NT2/D1 (cell line): ENCODE measurements around the gene ABCA4.
"Not testable (repeated sequence)": the region's sequence is repeated elsewhere in the genome, so short reads cannot be mapped to it uniquely, and the experiment has no call there.

Experiments
- DNase-seq: peaks from one replicate; pipeline ENCODE4 v3.0.0-alpha.2; 2011; ENCODE audit warnings: low read depth, low spot score
- H3K27me3 ChIP-seq: 2 replicates; pipeline ENCODE4 v1.6.0; 2011; ENCODE audit warnings: mild to moderate bottlenecking; ENCODE audit not compliant: insufficient read length, insufficient read depth
- H3K36me3 ChIP-seq: 2 replicates; pipeline ENCODE4 v1.6.1; 2011; ENCODE audit warnings: mild to moderate bottlenecking, low read length, mixed read lengths; ENCODE audit not compliant: insufficient read depth, insufficient read length
- H3K4me1 ChIP-seq: 2 replicates; pipeline ENCODE4 v1.5.1; 2011; ENCODE audit not compliant: insufficient read depth, insufficient read length
- H3K4me3 ChIP-seq: 2 replicates; pipeline ENCODE4 v1.5.1; 2011; ENCODE audit warnings: low read depth; ENCODE audit not compliant: insufficient read length
- H3K9ac ChIP-seq: 2 replicates; pipeline ENCODE4 v1.6.0; 2011; ENCODE audit warnings: low read depth; ENCODE audit not compliant: insufficient read length
- H3K9me3 ChIP-seq: 2 replicates; pipeline ENCODE4 v1.5.1; 2011; ENCODE audit warnings: mild to moderate bottlenecking, low read length; ENCODE audit not compliant: insufficient read depth
- SUZ12 ChIP-seq: IDR thresholded peaks from 2 replicates; pipeline ENCODE4 v1.6.1; 2011; ENCODE audit not compliant: insufficient read length, insufficient read depth; ENCODE audit errors: extremely low read depth
- YY1 ChIP-seq: IDR thresholded peaks from 2 replicates; pipeline ENCODE4 v1.6.1; 2011; ENCODE audit not compliant: insufficient read length, insufficient read depth
- ZNF274 ChIP-seq: IDR thresholded peaks from 2 replicates; pipeline ENCODE4 v1.6.1; 2011; ENCODE audit warnings: mild to moderate bottlenecking, low read depth, low read length

ABCA4 gene

DNA sequence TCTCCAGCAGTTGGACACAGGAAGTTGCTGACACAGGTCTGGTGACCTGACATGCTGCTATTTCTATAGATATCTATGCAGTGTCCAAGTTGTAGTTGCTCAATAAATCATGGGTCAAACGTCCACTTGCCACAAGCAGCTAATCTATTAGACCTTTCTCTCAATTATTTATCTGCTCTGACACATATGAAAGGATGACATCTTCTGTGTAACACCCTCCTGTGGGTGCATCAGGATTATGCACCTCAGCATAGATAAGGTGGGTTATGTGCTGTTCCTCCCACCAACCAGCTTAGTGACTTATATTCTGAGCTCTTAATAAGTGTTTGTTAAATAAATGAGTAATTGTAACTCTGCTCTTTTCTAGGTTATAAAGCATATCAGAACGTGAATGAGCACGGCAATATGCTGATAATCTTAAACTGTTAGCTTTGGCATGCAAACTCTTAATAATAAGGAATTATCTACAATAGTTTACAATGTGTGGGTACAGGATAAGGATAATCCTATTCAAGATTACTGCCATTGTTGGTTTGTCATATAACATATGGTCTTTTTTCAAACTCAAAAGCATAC, 121.0 kb downstream of the ABCA4 start:
- TF ChIP-seq SUZ12 (no peak), ZNF274 (no peak), YY1 (no peak)

DNA sequence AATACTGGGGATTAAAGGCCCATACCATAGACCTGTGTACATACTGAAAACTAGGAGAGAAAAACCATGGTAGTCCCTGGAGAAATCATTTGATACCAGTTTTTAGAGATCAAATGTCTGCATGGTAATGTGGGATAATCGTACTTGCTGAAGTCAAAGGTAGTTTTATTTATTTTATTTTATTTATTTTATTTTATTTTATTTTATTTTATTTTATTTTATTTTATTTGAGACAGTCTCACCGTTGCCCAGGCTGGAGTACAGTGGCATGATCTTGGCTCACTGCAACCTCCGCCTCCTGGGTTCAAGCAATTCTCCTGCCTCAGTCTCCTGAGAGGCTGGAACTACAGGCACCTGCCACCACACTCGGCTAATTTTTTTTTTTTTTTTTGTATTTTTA, 122.4 kb downstream of the ABCA4 start:
- DNase-seq, H3K9me3 ChIP-seq, H3K4me3 ChIP-seq, H3K4me1 ChIP-seq, H3K36me3 ChIP-seq, H3K9ac ChIP-seq, H3K27me3 ChIP-seq: not testable (repeated sequence)

More for the DNA sequence above, 121.0 kb downstream of the ABCA4 start:
- Histone ChIP-seq H3K36me3 (no peaks in the 10 kb centered on the region), H3K27me3 (no peaks in the 10 kb centered on the region), H3K9ac (no peak overlapping the region), H3K4me1 (peaks cover 7% of the 10 kb centered on the region), H3K9me3 (no peaks in the 10 kb centered on the region), H3K4me3 (no peak overlapping the region)
- DNase-seq: no peak

- Histone ChIP-seq H3K4me1 (peaks cover 7% of the 10 kb centered on the region), H3K9ac (no peak overlapping the region), H3K9me3 (no peaks in the 10 kb centered on the region), H3K4me3 (no peak overlapping the region), H3K36me3 (no peaks in the 10 kb centered on the region), H3K27me3 (no peaks in the 10 kb centered on the region)
- no peak for TF ChIP-seq YY1
- no peak for TF ChIP-seq SUZ12
- TF ChIP-seq ZNF274: no peak
- no peak for DNase-seq
Measured at GRCh38 chr1:93997756-93998155, 123.2 kb downstream of the ABCA4 start.

- H3K27me3 ChIP-seq: no peaks in the 10 kb centered on the region
- H3K9ac ChIP-seq: no peak overlapping the region
- H3K4me3 ChIP-seq: no peak overlapping the region
- peaks cover 7% of the 10 kb centered on the region for H3K4me1 ChIP-seq
- H3K36me3 ChIP-seq: no peaks in the 10 kb centered on the region
- no peak for TF ChIP-seq YY1
- no peak for TF ChIP-seq ZNF274
- TF ChIP-seq SUZ12: no peak
- H3K9me3 ChIP-seq: no peaks in the 10 kb centered on the region
- no peak for DNase-seq
Measured at GRCh38 chr1:93995837-93996536, 125.0 kb downstream of the ABCA4 start.

DNA sequence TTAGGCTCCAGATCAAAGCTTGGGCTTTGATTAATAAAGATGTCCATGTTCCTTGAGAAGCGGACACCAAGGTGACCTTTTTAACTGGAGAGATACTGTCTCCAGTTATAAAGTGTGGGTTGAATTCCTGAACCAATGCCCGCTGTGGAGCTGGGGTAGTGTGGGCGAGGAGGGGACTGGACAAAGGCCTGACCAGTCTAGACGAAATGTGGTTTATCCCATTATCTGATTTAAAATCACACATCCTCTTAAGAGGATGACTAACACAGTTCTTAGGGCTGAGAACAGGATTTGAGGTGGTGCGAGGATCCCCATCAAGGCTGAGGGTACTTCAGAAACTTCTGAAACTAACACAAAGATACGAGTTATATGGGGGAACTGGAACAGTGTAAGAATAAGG, 127.2 kb downstream of the ABCA4 start:
- H3K36me3 ChIP-seq: no peaks in the 10 kb centered on the region
- H3K9me3 ChIP-seq: no peaks in the 10 kb centered on the region
- DNase-seq: no peak
- H3K4me1 ChIP-seq: peaks cover 7% of the 10 kb centered on the region
- no peak overlapping the region for H3K4me3 ChIP-seq
- no peaks in the 10 kb centered on the region for H3K27me3 ChIP-seq
- no peak overlapping the region for H3K9ac ChIP-seq
- TF ChIP-seq SUZ12 (no peak), ZNF274 (no peak), YY1 (no peak)

DNA sequence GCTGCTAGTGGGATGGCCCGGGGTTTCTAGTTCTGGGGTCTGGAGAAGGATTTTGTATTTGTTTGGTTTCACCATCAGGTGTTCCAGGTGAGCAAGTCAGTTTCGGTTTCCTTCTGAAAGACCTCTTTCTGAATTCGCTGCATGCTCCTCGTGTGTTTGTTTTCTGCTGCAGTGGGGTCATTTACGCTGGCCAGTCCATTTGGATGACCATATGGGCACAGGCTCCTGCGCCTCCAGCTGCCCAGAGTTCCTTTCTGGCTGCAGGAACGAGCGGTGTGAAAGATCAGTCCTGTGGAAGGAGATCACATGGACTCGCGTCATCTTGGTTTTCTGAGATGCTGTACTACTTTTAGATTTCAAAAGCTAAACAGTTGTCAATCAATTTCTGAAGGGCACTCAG, 128.0 kb downstream of the ABCA4 start:
- DNase-seq: no peak
- TF ChIP-seq ZNF274 (no peak), SUZ12 (no peak), YY1 (no peak)
- Histone ChIP-seq H3K4me1 (peaks cover 5% of the 10 kb centered on the region), H3K9me3 (no peaks in the 10 kb centered on the region), H3K36me3 (no peaks in the 10 kb centered on the region), H3K4me3 (no peak overlapping the region), H3K27me3 (no peaks in the 10 kb centered on the region), H3K9ac (no peak overlapping the region)

GRCh38 chr1:93992190-93992589, 128.8 kb downstream of the ABCA4 start:
- H3K36me3 ChIP-seq: no peaks in the 10 kb centered on the region
- DNase-seq: no peak
- H3K9me3 ChIP-seq: no peaks in the 10 kb centered on the region
- H3K4me3 ChIP-seq: no peak overlapping the region
- peaks cover 3% of the 10 kb centered on the region for H3K4me1 ChIP-seq
- H3K27me3 ChIP-seq: no peaks in the 10 kb centered on the region
- TF ChIP-seq YY1: no peak
- H3K9ac ChIP-seq: no peak overlapping the region
